Measurements from ENCODE around the gene MAST4.

Gene MAST4

DNA sequence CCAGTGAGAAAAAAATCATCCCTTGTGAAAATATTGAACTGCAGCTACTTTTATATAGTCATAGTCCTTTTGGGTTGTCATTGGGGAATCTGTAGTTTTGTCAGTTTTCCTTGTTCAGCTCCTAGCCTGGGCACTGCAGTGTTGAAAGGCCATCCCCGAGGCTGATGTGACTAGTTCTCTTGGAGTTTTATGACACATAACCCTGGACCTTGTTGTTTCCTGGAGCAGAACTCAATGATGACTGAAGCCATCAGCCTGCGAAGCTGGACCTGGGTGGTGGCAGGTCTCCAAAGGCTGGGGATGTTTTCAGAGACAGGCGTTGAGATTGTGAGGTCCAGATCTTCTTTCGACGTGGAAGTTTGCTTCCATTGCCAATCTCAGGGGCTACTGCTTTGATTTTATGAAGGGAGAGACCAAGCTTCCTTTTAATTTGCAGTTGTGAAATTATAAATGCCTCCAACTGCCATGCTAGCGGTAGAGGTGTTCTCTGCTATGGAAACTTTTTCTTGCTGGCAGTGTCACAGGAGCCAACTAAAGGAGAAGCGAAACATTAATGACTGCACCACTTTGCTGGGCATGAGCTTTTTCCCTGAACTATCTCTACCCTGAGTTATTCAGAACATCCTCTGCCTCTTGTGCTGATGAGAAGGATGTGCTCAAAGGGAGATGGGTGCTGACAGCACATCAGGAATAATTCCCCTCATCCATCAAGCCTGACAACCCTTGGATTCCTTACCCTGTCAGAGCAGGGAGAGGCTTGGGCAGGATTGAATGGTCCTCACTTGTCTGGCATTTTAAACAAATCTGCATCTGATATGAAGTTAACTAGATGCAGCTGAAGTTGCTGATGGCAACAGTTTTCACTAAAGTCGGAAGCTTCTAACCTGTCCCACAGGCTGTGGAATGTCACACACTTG, 209.6 kb downstream of the MAST4 start:
- Histone ChIP-seq H3K9me3 (no peaks in the 10 kb centered on the region), H3K4me3 (ENCODE audit: low read depth, low read length) (no peak overlapping the region), H3K27me3 (no peaks in the 10 kb centered on the region), H3K36me3 (no peaks in the 10 kb centered on the region), H3K4me1 (no peaks in the 10 kb centered on the region)
- no peak for DNase-seq
- TF ChIP-seq, protein P1, sequence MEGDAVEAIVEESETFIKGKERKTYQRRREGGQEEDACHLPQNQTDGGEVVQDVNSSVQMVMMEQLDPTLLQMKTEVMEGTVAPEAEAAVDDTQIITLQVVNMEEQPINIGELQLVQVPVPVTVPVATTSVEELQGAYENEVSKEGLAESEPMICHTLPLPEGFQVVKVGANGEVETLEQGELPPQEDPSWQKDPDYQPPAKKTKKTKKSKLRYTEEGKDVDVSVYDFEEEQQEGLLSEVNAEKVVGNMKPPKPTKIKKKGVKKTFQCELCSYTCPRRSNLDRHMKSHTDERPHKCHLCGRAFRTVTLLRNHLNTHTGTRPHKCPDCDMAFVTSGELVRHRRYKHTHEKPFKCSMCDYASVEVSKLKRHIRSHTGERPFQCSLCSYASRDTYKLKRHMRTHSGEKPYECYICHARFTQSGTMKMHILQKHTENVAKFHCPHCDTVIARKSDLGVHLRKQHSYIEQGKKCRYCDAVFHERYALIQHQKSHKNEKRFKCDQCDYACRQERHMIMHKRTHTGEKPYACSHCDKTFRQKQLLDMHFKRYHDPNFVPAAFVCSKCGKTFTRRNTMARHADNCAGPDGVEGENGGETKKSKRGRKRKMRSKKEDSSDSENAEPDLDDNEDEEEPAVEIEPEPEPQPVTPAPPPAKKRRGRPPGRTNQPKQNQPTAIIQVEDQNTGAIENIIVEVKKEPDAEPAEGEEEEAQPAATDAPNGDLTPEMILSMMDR (IDR thresholded peaks at IDR 0.05; ENCODE audit: low read depth, low read length): no peak

DNA sequence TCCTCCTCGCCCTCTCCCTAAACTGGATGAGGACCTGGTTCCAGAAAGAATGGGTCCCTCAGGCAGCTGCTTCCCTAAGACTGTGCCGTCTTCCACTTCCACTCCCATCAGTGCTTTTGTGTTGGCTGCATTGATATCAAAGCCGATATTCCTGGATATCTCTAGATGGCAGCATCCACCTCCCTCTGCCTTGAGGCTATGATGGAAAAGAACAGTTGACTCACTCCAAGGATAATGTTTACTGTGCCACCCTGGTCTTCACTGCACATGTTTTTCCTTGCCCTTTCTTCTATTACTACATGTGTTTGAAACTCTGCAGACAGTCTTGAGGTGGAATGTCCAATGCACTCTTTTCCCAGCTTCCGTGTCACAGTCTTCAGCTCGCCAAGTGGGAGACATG, 211.6 kb downstream of the MAST4 start:
- TF ChIP-seq, protein P1 (IDR thresholded peaks at IDR 0.05; ENCODE audit: low read depth, low read length): peak; percentile 62
- peak; percentile 50 for DNase-seq
- no peaks in the 10 kb centered on the region for H3K27me3 ChIP-seq
- H3K4me1 ChIP-seq: no peaks in the 10 kb centered on the region
- no peaks in the 10 kb centered on the region for H3K36me3 ChIP-seq
- no peaks in the 10 kb centered on the region for H3K9me3 ChIP-seq
- H3K4me3 ChIP-seq (ENCODE audit: low read depth, low read length): no peak overlapping the region

DNA sequence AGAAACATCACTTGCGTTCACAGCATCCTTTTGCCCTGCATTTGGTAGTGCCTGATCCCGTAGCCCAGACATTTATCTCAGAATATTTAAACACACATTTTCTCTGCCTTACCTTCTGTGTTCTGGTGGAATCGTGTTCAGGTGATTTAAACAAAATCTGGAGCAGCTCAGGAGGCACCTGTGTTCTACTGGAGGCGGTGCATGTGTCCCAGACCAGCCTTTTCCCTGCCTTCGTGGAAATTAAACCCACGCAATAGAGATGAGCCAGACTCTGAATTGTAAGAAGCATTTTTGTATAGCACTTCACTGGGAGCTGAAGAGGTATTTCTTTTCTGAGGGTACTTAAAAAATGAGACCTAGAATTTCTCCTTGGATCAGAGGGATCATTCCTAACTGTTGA, 212.5 kb downstream of the MAST4 start:
- Histone ChIP-seq H3K9me3 (no peaks in the 10 kb centered on the region), H3K4me3 (ENCODE audit: low read depth, low read length) (no peak overlapping the region), H3K36me3 (no peaks in the 10 kb centered on the region), H3K27me3 (no peaks in the 10 kb centered on the region), H3K4me1 (no peaks in the 10 kb centered on the region)
- no peak for DNase-seq
- TF ChIP-seq, protein P1 (IDR thresholded peaks at IDR 0.05; ENCODE audit: low read depth, low read length): no peak

DNA sequence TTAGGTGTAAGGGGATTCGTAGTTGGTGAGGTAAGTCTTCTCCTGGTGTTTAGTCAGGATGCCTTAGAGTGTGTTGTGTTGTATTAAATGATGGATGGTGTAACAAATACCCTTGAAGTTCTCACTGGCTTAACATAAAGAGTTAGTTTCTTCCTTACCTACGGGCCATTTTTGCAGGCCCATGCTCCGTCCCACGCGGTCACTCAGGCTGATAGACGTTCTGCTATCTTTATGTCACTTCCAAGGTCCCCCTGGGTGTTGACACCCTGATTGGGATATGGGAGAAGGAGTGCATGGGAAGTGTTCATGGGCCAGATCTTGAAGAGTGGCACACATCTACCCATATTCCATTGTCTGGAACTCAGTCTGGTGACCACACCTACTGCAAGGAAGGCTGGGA, 214.0 kb downstream of the MAST4 start:
- no peaks in the 10 kb centered on the region for H3K4me1 ChIP-seq
- no peaks in the 10 kb centered on the region for H3K9me3 ChIP-seq
- H3K27me3 ChIP-seq: no peaks in the 10 kb centered on the region
- TF ChIP-seq, protein P1 (IDR thresholded peaks at IDR 0.05; ENCODE audit: low read depth, low read length): no peak
- H3K4me3 ChIP-seq (ENCODE audit: low read depth, low read length): no peak overlapping the region
- no peaks in the 10 kb centered on the region for H3K36me3 ChIP-seq
- DNase-seq: no peak

DNA sequence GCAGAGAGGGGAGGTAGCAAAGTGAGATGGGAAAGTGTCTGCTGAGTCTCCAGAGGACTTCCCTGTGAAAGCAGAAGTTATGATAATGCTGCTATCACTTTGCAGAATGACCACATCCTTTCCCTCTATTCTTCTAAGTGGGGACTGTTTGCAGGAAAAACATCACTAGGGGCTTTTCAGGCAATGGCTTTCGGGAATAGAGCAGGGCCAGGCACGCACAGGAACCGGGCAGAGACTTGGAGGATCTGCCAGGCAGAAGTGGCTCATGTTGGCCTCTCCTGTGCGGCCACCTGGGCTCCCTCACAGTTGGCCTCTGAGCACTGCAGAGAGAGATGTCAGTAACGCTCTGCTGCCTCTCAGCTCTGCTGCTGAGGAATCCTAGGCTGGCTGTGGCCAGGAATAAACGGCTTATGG, 214.7 kb downstream of the MAST4 start:
- Histone ChIP-seq H3K4me3 (ENCODE audit: low read depth, low read length) (no peak overlapping the region), H3K9me3 (no peaks in the 10 kb centered on the region), H3K36me3 (no peaks in the 10 kb centered on the region), H3K4me1 (no peaks in the 10 kb centered on the region), H3K27me3 (no peaks in the 10 kb centered on the region)
- TF ChIP-seq, protein P1 (IDR thresholded peaks at IDR 0.05; ENCODE audit: low read depth, low read length): no peak
- no peak for DNase-seq

DNA sequence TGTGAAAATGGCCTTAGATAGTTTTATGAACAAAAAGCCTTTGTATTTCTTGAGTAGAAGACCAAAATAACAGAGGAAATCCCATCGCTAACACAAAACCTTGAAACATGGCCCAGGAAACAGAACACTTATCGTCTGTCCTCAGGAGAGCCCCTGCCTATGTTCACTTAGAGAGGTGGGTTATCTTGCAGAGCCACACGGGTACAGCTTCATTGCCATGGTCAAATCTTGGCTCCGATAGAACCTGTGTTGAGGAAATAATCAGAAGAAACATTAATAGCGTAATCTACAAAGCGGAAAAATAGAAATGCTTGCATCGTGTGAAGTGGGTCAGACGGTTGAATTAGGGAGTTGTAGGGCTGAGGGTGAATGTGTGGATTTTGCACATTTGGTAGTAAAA, 216.1 kb downstream of the MAST4 start:
- TF ChIP-seq, protein P1 (IDR thresholded peaks at IDR 0.05; ENCODE audit: low read depth, low read length): no peak
- H3K36me3 ChIP-seq: no peaks in the 10 kb centered on the region
- no peaks in the 10 kb centered on the region for H3K9me3 ChIP-seq
- H3K4me3 ChIP-seq (ENCODE audit: low read depth, low read length): no peak overlapping the region
- H3K4me1 ChIP-seq: no peaks in the 10 kb centered on the region
- no peak for DNase-seq
- H3K27me3 ChIP-seq: no peaks in the 10 kb centered on the region

All from BE2C (cell line).